Breast epithelium (tissue), 3 donors: ENCODE measurements around the gene SMCO4.

Source experiments
- POLR2AphosphoS5 ChIP-seq, 3 donors: sonication (generic); formaldehyde crosslinking; IDR thresholded peaks; one replicate each; pipeline ENCODE4 v1.6.1; 2017; ENCODE audit warnings: antibody characterized with exemption in 3 of 3
- TF ChIP-seq, protein P1 (sequence below), 3 donors: fragments of 450-650 bp; IDR thresholded peaks; one replicate each; pipeline ENCODE4 v1.5.1; 2016 to 2017; ENCODE audit warnings: antibody characterized with exemption in 3 of 3, mild to moderate bottlenecking in 3 of 3, moderate library complexity in 3 of 3

- TF ChIP-seq, protein P1, sequence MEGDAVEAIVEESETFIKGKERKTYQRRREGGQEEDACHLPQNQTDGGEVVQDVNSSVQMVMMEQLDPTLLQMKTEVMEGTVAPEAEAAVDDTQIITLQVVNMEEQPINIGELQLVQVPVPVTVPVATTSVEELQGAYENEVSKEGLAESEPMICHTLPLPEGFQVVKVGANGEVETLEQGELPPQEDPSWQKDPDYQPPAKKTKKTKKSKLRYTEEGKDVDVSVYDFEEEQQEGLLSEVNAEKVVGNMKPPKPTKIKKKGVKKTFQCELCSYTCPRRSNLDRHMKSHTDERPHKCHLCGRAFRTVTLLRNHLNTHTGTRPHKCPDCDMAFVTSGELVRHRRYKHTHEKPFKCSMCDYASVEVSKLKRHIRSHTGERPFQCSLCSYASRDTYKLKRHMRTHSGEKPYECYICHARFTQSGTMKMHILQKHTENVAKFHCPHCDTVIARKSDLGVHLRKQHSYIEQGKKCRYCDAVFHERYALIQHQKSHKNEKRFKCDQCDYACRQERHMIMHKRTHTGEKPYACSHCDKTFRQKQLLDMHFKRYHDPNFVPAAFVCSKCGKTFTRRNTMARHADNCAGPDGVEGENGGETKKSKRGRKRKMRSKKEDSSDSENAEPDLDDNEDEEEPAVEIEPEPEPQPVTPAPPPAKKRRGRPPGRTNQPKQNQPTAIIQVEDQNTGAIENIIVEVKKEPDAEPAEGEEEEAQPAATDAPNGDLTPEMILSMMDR (IDR thresholded peaks at IDR 0.05) = no peak
- TF ChIP-seq POLR2AphosphoS5 (IDR thresholded peaks at IDR 0.05) = no peak
Observed at GRCh38 chr11:93574638-93575220, 31.5 kb upstream of the SMCO4 start.
